Thymus (tissue), 2 donors: Measurements from ENCODE around the gene DENND11. TPM values are rescaled to one million over a fixed set of nuclear protein-coding genes. Genes with fewer than 3 reads are reported as not detected.

Experiments used
- polyA plus RNA-seq: library from polyadenylated mRNA; stranded (reverse); fragments of 200-250 nt; gene quantifications from one replicate; pipeline ENCODE4 v1.2.3, GENCODE V29; 2013
- total RNA-seq: library from RNA; stranded (reverse); fragments of 120-200 nt; gene quantifications from one replicate; pipeline ENCODE4 v1.2.4, GENCODE V29; 2013
- donor health status: healthy.

DENND11 gene
- total and polyA plus RNA-seq, 2 donors = 9.2 to 16.1 TPM

Other genes with a start within 250 kb of the DENND11 start
- gene AGK, start 150.8 kb downstream of the DENND11 start, total RNA-seq = 25.6 TPM
- 17.5 TPM for gene AGK, start 150.8 kb downstream of the DENND11 start, polyA plus RNA-seq
- 0.05 TPM for gene WEE2, start 6.2 kb upstream of the DENND11 start, total RNA-seq
- 0.05 TPM for gene WEE2, start 6.2 kb upstream of the DENND11 start, polyA plus RNA-seq
- gene SSBP1, start 36.2 kb upstream of the DENND11 start, total RNA-seq = 233 TPM
- gene SSBP1, start 36.2 kb upstream of the DENND11 start, polyA plus RNA-seq = 191 TPM
- gene TAS2R3, start 61.9 kb upstream of the DENND11 start, total RNA-seq = 0.52 TPM
- gene TAS2R3, start 61.9 kb upstream of the DENND11 start, polyA plus RNA-seq = not detected
- gene TAS2R4, start 74.5 kb upstream of the DENND11 start, total RNA-seq = 0.38 TPM
- 0.41 TPM for gene TAS2R4, start 74.5 kb upstream of the DENND11 start, polyA plus RNA-seq
- gene TAS2R5, start 88.1 kb upstream of the DENND11 start, total RNA-seq = 0.57 TPM
- gene TAS2R5, start 88.1 kb upstream of the DENND11 start, polyA plus RNA-seq = 1.6 TPM
- 0.47 TPM for gene PRSS37, start 139.3 kb upstream of the DENND11 start, total RNA-seq
- gene PRSS37, start 139.3 kb upstream of the DENND11 start, polyA plus RNA-seq = 2.6 TPM
- not detected for gene OR9A4, start 214.2 kb upstream of the DENND11 start, total RNA-seq
- not detected for gene OR9A4, start 214.2 kb upstream of the DENND11 start, polyA plus RNA-seq
- 0.57 TPM for gene CLEC5A, start 244.8 kb upstream of the DENND11 start, total RNA-seq
- 0.46 TPM for gene CLEC5A, start 244.8 kb upstream of the DENND11 start, polyA plus RNA-seq